Measurements from ENCODE around the gene PBX3. TPM values are rescaled to one million over a fixed set of nuclear protein-coding genes. Genes with fewer than 3 reads are reported as not detected.

The PBX3 gene
- total RNA-seq, 4 donors from 2014 or later, result 14.1 to 31.1 (median 21.6) TPM

DNA sequence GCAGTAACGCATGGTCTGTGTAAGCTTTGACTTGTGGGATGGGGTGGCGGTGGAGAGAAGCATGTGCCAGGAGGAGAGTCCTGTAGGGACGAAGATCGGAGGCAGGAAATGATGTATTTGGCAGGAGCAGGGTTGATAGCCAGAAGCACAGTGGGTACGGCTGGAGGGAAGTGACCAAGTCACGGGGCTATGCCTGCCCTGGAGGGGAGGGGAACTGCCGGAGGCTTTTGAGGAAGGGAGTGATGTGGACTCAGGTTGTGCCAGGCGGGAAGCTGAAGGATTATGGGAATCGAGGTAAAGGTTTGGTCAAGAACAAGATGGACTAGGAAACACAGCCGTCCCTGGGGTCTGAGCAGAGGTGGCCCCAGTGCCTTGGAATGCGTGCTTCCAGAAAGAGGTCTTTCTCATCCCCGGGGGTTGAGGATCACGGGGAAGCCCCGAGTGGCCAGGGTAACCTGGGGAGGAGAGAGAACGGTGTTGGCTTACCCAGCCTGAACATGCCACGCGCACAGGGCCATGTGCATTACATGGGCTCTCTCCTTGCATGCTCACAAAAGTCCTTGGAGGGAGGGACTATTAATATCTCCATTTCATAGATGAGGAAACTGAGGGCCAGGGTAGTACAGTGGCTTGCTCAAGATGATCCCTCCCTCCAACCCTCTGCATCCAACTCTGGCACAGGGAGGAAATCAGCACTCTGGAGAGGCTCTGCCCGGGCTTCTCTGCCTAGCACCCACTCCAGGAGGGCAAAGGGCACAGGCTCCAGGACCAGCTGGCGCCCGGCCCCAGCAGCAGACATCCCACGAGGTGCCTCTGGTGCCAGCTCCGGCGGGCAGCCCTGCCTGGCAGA, 253.8 kb downstream of the PBX3 start:
- H3K4me3 ChIP-seq (ENCODE audit: low read depth, poor library complexity, severe bottlenecking), result no peak overlapping the region
- WGBS, 2 donors, result 68 to 77% methylated on average over 23 of the region's 23 CpGs
- TF ChIP-seq, protein P1, sequence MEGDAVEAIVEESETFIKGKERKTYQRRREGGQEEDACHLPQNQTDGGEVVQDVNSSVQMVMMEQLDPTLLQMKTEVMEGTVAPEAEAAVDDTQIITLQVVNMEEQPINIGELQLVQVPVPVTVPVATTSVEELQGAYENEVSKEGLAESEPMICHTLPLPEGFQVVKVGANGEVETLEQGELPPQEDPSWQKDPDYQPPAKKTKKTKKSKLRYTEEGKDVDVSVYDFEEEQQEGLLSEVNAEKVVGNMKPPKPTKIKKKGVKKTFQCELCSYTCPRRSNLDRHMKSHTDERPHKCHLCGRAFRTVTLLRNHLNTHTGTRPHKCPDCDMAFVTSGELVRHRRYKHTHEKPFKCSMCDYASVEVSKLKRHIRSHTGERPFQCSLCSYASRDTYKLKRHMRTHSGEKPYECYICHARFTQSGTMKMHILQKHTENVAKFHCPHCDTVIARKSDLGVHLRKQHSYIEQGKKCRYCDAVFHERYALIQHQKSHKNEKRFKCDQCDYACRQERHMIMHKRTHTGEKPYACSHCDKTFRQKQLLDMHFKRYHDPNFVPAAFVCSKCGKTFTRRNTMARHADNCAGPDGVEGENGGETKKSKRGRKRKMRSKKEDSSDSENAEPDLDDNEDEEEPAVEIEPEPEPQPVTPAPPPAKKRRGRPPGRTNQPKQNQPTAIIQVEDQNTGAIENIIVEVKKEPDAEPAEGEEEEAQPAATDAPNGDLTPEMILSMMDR (IDR thresholded peaks at IDR 0.05), result no peak
- no peak for TF ChIP-seq POLR2A (IDR thresholded peaks at IDR 0.05)
- intact Hi-C loops (cut with DNase I; ENCODE audit: low total_unique reads), result no loop called here
- DNase-seq (ENCODE audit: low spot score in 2 of 2), result no peak

DNA sequence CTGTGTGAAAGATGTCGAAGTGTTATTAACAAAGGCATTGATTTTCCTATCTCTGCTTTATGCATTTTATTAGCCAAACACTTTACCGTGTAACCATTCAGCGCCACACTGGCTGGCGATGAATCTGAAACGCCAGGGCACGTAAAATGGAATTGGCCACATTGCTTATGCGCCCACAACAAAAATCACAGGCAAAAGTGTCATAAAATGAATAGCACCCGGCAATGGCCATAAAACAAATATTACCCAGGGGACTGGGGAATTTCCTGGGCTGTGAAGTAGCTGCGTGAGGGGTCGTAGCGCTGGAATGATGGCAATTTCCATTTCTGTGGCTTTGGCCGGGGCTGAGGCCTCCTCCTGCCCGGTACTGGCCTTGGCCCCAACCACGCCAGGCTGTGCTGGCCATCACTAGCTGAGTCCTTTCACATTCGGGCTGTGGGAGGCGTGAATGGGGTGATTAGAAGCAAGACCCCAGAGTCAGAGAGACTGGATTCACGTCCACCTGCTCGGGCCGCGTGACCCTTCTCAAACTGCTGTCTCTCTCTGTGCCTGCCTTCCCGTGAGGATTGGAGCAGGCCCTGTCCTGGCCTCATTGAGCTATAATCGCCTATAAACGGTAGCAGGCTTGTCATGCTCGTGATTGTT, 254.5 kb downstream of the PBX3 start:
- no peak for TF ChIP-seq POLR2A (IDR thresholded peaks at IDR 0.05)
- TF ChIP-seq, protein P1 (IDR thresholded peaks at IDR 0.05), result no peak
- intact Hi-C loops (cut with DNase I; ENCODE audit: low total_unique reads), result no loop called here
- no peak for DNase-seq (ENCODE audit: low spot score in 2 of 2)
- no peak overlapping the region for H3K4me3 ChIP-seq (ENCODE audit: low read depth, poor library complexity, severe bottlenecking)
- 74 to 78% methylated on average over 24 of the region's 24 CpGs for WGBS, 2 donors

DNA sequence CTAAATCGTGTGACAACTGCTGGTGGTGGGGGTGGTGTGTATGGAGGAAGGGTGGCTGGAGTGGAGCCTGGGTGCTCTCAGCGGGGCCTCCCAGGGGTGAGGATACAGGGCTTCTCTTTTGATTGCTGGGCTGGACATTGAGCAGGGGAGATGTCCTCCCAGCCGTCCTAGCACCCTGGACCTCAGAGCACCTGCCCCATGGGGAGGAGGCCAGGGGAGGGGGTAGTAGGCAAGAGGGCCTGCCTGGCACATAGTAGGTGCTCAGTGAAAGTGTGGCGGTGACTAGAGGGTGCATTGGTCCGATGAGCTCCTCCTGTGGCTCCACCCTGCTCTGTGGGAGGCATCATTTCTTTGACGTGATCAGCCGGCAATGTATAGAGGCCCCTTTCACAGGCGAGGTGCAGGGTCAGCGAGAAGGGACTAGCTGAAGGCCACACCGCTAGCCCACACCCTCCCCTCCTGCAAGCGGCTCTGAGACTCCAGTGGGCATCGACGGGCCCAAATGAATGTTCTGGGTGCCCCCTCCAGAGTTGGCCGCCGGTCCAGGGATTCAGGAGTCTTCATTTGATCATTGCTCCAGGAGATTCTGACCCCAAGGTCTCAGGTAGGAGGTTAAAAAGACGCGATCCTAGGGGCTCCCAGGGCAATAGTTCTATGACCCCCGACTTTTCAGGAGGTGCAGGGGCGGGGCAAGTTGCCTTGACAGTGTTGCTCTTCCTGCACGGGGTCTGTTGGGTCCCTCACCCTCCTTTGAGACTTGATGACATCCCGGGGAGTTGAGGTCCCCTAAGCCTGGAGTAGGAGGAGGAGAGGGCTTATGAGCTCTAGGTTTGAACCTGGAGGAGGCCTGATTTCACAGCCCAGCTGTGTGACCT, 255.5 kb downstream of the PBX3 start:
- 85 to 90% methylated on average over 19 to 21 of the region's 21 CpGs for WGBS, 2 donors
- no peak for TF ChIP-seq POLR2A (IDR thresholded peaks at IDR 0.05)
- TF ChIP-seq, protein P1 (IDR thresholded peaks at IDR 0.05), result no peak
- H3K4me3 ChIP-seq (ENCODE audit: low read depth, poor library complexity, severe bottlenecking), result no peak overlapping the region
- no peak for DNase-seq (ENCODE audit: low spot score in 2 of 2)
- intact Hi-C loops (cut with DNase I; ENCODE audit: low total_unique reads), result no loop called here

DNA sequence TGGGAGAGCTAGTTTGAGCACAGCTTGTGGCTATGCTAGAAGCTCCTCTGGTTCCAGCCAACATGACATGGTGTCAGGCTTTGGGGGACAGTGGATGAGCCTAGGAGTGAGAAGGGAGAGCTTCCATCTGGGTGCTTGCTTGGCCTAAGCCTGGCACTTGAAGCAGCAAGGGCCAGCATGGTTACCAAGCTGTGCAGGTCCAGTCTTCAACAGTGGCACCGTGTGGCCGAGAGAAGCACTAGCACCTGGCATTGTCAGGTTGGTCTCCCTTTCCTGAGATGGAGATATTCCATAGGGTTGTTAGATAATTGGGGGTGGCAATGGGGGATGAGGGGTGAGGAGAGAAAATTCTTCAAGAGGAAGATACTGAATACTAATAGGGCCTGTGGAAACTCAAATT, 261.9 kb downstream of the PBX3 start:
- no peak overlapping the region for H3K4me3 ChIP-seq (ENCODE audit: low read depth, poor library complexity, severe bottlenecking)
- WGBS, 2 donors, result 94 to 98% methylated on average over 2 of the region's 2 CpGs
- no peak for DNase-seq (ENCODE audit: low spot score in 2 of 2)
- intact Hi-C loops (cut with DNase I; ENCODE audit: low total_unique reads), result no loop called here
- TF ChIP-seq POLR2A (IDR thresholded peaks at IDR 0.05), result no peak
- TF ChIP-seq, protein P1 (IDR thresholded peaks at IDR 0.05), result no peak

DNA sequence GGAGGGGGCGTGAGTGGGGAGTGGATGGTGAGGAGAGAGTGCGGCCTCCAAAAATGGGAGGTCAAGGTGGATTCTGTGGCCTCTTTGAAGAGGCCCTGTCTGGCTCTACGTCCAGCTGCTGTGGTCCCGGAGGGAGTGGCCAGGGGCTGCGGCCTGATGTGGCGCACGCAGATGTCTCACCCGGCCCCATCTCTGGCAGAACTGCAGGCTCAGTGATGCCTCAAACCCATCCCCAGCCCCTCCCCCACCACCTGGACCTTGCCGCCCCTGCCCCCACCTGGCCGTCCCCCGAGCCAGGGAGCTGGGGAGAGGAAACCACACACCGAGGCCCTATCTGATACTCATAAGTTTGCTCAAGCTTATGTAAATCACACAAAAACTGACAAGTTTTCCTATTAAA, 267.6 kb downstream of the PBX3 start:
- TF ChIP-seq, protein P1 (IDR thresholded peaks at IDR 0.05), result no peak
- no peak for TF ChIP-seq POLR2A (IDR thresholded peaks at IDR 0.05)
- intact Hi-C loops (cut with DNase I; ENCODE audit: low total_unique reads), result no loop called here
- 68 to 74% methylated on average over 11 to 12 of the region's 12 CpGs for WGBS, 2 donors
- no peak for DNase-seq (ENCODE audit: low spot score in 2 of 2)
- no peak overlapping the region for H3K4me3 ChIP-seq (ENCODE audit: low read depth, poor library complexity, severe bottlenecking)

Measured in lower leg skin (tissue), 4 donors.